SU-DHL-6 (cell line): ENCODE measurements around the gene ACSM2A.

Experiments
- EZH2phosphoT487 ChIP-seq: fragments of 200-600 bp; sonication (generic), shearing (Covaris generic); conservative IDR thresholded peaks from 2 replicates; pipeline ENCODE4 v1.6.1; 2018; ENCODE audit warnings: mild to moderate bottlenecking, antibody characterized with exemption, low read length, moderate library complexity, mixed read lengths
- TF ChIP-seq, protein P1 (sequence below): fragments of 200-600 bp; sonication (generic); IDR thresholded peaks from one replicate; pipeline ENCODE4 v1.5.1; 2017; ENCODE audit warnings: antibody characterized with exemption, mild to moderate bottlenecking, low read length, moderate library complexity; ENCODE audit not compliant: insufficient read depth, poor library complexity, severe bottlenecking

DNA sequence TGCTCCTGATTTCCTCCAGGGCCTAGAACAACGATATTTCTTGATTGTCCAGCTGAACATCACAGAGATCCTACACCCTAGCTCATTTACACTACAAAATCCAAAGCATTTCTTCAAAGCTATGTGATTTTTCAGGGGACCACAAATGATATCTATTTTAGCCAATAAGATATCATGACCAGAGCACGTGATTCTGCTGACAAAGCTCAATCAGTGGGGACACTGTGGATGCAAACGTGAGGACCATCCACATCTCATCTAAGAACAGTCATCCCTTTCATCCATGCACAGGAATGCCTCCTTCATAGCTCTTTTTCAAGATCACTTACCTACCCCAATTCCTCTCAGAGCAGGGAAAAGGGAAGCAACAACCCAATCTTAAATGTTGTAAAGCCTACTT lies 67.9 kb downstream of the ACSM2A start:
- TF ChIP-seq, protein P1, sequence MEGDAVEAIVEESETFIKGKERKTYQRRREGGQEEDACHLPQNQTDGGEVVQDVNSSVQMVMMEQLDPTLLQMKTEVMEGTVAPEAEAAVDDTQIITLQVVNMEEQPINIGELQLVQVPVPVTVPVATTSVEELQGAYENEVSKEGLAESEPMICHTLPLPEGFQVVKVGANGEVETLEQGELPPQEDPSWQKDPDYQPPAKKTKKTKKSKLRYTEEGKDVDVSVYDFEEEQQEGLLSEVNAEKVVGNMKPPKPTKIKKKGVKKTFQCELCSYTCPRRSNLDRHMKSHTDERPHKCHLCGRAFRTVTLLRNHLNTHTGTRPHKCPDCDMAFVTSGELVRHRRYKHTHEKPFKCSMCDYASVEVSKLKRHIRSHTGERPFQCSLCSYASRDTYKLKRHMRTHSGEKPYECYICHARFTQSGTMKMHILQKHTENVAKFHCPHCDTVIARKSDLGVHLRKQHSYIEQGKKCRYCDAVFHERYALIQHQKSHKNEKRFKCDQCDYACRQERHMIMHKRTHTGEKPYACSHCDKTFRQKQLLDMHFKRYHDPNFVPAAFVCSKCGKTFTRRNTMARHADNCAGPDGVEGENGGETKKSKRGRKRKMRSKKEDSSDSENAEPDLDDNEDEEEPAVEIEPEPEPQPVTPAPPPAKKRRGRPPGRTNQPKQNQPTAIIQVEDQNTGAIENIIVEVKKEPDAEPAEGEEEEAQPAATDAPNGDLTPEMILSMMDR = no peak
- TF ChIP-seq EZH2phosphoT487 = no peak
